ENCODE results near the gene VPS26B.
A peak's percentile ranks its signal among the peaks of the same experiment; 100 is the strongest.

VPS26B gene

GRCh38 chr11:134231958-134232659, 7.6 kb downstream of the VPS26B start:
- no peaks in the 10 kb centered on the region for H3K79me2 ChIP-seq (ENCODE audit: control insufficient read depth, insufficient read depth, low read length, poor library complexity)
- no peak overlapping the region for H3K23ac ChIP-seq (ENCODE audit: low read length)
- H3K9me3 ChIP-seq (ENCODE audit: insufficient read depth, low read depth, low read length), result no peaks in the 10 kb centered on the region
- no peak overlapping the region for H2AK5ac ChIP-seq (ENCODE audit: low read length)
- no peaks in the 10 kb centered on the region for H3K4me1 ChIP-seq (ENCODE audit: control insufficient read depth in 1 of 2, insufficient read depth in 2 of 2, low read length in 2 of 2)
- H3K36me3 ChIP-seq (ENCODE audit: control insufficient read depth in 1 of 2, insufficient read depth in 2 of 2, low read length in 2 of 2), result peaks cover 3% of the 10 kb centered on the region in 2 experiments
- H3K27ac ChIP-seq (ENCODE audit: low read depth, low read length), result no peak overlapping the region
- WGBS (ENCODE audit: extremely low coverage, insufficient coverage, insufficient read length), result no CpG with 5 or more reads among the region's 10 CpGs
- no peak overlapping the region for H4K8ac ChIP-seq (ENCODE audit: low read depth, low read length)
- H3K27me3 ChIP-seq (ENCODE audit: insufficient read depth, low read length), result no peaks in the 10 kb centered on the region
- H3K9ac ChIP-seq (ENCODE audit: low read length), result no peak overlapping the region
- no peak overlapping the region for H2BK12ac ChIP-seq (ENCODE audit: low read length)
- H3K4me2 ChIP-seq (ENCODE audit: low read length), result no peak overlapping the region
- H2BK5ac ChIP-seq (ENCODE audit: low read depth, low read length, poor library complexity), result no peak overlapping the region
- H3K14ac ChIP-seq (ENCODE audit: low read length), result no peak overlapping the region
- no peak overlapping the region for H3K4me3 ChIP-seq (ENCODE audit: low read depth, low read length)
- H3K79me1 ChIP-seq (ENCODE audit: low read length), result no peaks in the 10 kb centered on the region
- H3K4ac ChIP-seq (ENCODE audit: low read depth, low read length), result no peak overlapping the region
- DNase-seq, result peak; percentile 41 to 74
- H4K91ac ChIP-seq (ENCODE audit: low read depth, low read length), result no peak overlapping the region
- no peak overlapping the region for H2AFZ ChIP-seq (ENCODE audit: insufficient read depth, low read length, poor library complexity)
- no peak overlapping the region for H2BK120ac ChIP-seq (ENCODE audit: insufficient read depth, low read length, poor library complexity)
- H3K18ac ChIP-seq (ENCODE audit: low read length), result no peak overlapping the region
- H4K12ac ChIP-seq (ENCODE audit: low read depth, low read length), result no peak overlapping the region

- no CpG with 5 or more reads among the region's 4 CpGs for whole genome bisulfite sequencing (ENCODE audit: extremely low coverage, insufficient coverage, insufficient read length)
- Histone ChIP-seq H3K27ac (ENCODE audit: low read depth, low read length) (no peak overlapping the region), H2BK12ac (ENCODE audit: low read length) (no peak overlapping the region)
Observed at GRCh38 chr11:134233729-134234179, 9.3 kb downstream of the VPS26B start.

GRCh38 chr11:134235399-134235798, 10.9 kb downstream of the VPS26B start:
- Histone ChIP-seq H3K9ac (ENCODE audit: low read length) (no peak overlapping the region), H3K79me1 (ENCODE audit: low read length) (no peaks in the 10 kb centered on the region), H3K23ac (ENCODE audit: low read length) (no peak overlapping the region), H2AK5ac (ENCODE audit: low read length) (no peak overlapping the region), H4K91ac (ENCODE audit: low read depth, low read length) (no peak overlapping the region), H4K8ac (ENCODE audit: low read depth, low read length) (no peak overlapping the region), H3K9me3 (ENCODE audit: insufficient read depth, low read depth, low read length) (no peaks in the 10 kb centered on the region), H3K4me3 (ENCODE audit: low read depth, low read length) (no peak overlapping the region), H2BK120ac (ENCODE audit: insufficient read depth, low read length, poor library complexity) (no peak overlapping the region), H3K4ac (ENCODE audit: low read depth, low read length) (no peak overlapping the region), H3K27ac (ENCODE audit: low read depth, low read length) (no peak overlapping the region), H3K79me2 (ENCODE audit: control insufficient read depth, insufficient read depth, low read length, poor library complexity) (no peaks in the 10 kb centered on the region), H2BK12ac (ENCODE audit: low read length) (no peak overlapping the region), H3K14ac (ENCODE audit: low read length) (no peak overlapping the region), H2AFZ (ENCODE audit: insufficient read depth, low read length, poor library complexity) (no peak overlapping the region), H3K36me3 (ENCODE audit: control insufficient read depth in 1 of 2, insufficient read depth in 2 of 2, low read length in 2 of 2) (peaks cover 6 to 8% of the 10 kb centered on the region in 2 experiments), H3K27me3 (ENCODE audit: insufficient read depth, low read length) (no peaks in the 10 kb centered on the region), H4K12ac (ENCODE audit: low read depth, low read length) (no peak overlapping the region), H2BK5ac (ENCODE audit: low read depth, low read length, poor library complexity) (no peak overlapping the region), H3K4me1 (ENCODE audit: control insufficient read depth in 1 of 2, insufficient read depth in 2 of 2, low read length in 2 of 2) (peaks cover 3 to 5% of the 10 kb centered on the region in 2 experiments), H3K18ac (ENCODE audit: low read length) (no peak overlapping the region), H3K4me2 (ENCODE audit: low read length) (no peak overlapping the region)
- WGBS (ENCODE audit: extremely low coverage, insufficient coverage, insufficient read length), result no CpG with 5 or more reads among the region's 3 CpGs
- DNase-seq, result no peak

More at GRCh38 chr11:134233729-134234179, 9.3 kb downstream of the VPS26B start:
- peaks cover 3% of the 10 kb centered on the region in 2 experiments for H3K36me3 ChIP-seq (ENCODE audit: control insufficient read depth in 1 of 2, insufficient read depth in 2 of 2, low read length in 2 of 2)
- DNase-seq, result no peak
- H3K4me3 ChIP-seq (ENCODE audit: low read depth, low read length), result no peak overlapping the region
- no peak overlapping the region for H4K12ac ChIP-seq (ENCODE audit: low read depth, low read length)
- H3K79me1 ChIP-seq (ENCODE audit: low read length), result no peaks in the 10 kb centered on the region
- no peak overlapping the region for H4K91ac ChIP-seq (ENCODE audit: low read depth, low read length)
- no peaks in the 10 kb centered on the region for H3K27me3 ChIP-seq (ENCODE audit: insufficient read depth, low read length)
- no peak overlapping the region for H3K4ac ChIP-seq (ENCODE audit: low read depth, low read length)
- no peaks in the 10 kb centered on the region for H3K9me3 ChIP-seq (ENCODE audit: insufficient read depth, low read depth, low read length)
- no peak overlapping the region for H3K4me2 ChIP-seq (ENCODE audit: low read length)
- no peak overlapping the region for H2BK120ac ChIP-seq (ENCODE audit: insufficient read depth, low read length, poor library complexity)
- H4K8ac ChIP-seq (ENCODE audit: low read depth, low read length), result no peak overlapping the region
- peaks cover 3 to 5% of the 10 kb centered on the region in 2 experiments for H3K4me1 ChIP-seq (ENCODE audit: control insufficient read depth in 1 of 2, insufficient read depth in 2 of 2, low read length in 2 of 2)
- no peaks in the 10 kb centered on the region for H3K79me2 ChIP-seq (ENCODE audit: control insufficient read depth, insufficient read depth, low read length, poor library complexity)
- no peak overlapping the region for H3K18ac ChIP-seq (ENCODE audit: low read length)
- H2BK5ac ChIP-seq (ENCODE audit: low read depth, low read length, poor library complexity), result no peak overlapping the region
- no peak overlapping the region for H3K23ac ChIP-seq (ENCODE audit: low read length)
- H3K14ac ChIP-seq (ENCODE audit: low read length), result no peak overlapping the region
- no peak overlapping the region for H2AFZ ChIP-seq (ENCODE audit: insufficient read depth, low read length, poor library complexity)
- H3K9ac ChIP-seq (ENCODE audit: low read length), result no peak overlapping the region
- no peak overlapping the region for H2AK5ac ChIP-seq (ENCODE audit: low read length)

DNA sequence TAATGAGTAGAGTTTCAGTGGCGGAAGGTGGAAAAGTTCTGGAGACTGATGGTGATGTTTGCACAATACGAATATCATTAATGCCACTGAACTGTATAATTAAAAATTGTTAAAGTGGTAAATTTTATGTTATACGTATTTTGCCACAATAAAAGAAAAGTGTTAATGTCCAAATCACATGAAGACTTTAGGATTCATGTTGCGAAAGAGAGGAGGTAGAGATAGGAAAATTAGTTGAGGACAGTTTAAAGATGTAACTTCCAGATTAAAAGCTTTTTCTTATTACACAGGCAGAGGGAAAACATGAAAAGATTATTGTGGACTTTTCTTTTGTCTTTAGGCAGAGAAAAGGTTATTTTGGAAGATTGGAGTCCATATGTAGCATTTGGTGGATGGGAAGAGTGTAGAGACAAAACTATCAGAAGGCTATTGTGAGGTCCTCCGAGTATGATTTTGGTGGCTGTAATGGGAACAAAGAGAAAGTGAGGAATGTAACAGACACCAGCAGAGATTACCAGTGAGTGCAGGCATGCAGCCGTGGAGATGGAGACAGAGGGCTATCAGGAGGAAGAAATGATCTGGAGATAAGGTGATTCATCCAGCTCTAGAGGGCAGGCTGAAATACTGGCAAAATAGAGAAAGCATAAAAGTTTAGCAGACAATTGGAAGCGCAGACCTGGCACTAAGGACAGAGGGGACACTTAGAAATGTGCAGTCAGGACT, 12.5 kb downstream of the VPS26B start:
- no peak overlapping the region for H4K91ac ChIP-seq (ENCODE audit: low read depth, low read length)
- H2AK5ac ChIP-seq (ENCODE audit: low read length), result no peak overlapping the region
- H3K4me3 ChIP-seq (ENCODE audit: low read depth, low read length), result no peak overlapping the region
- H3K79me1 ChIP-seq (ENCODE audit: low read length), result no peaks in the 10 kb centered on the region
- no peak overlapping the region for H2BK120ac ChIP-seq (ENCODE audit: insufficient read depth, low read length, poor library complexity)
- H3K14ac ChIP-seq (ENCODE audit: low read length), result no peak overlapping the region
- no peak overlapping the region for H3K23ac ChIP-seq (ENCODE audit: low read length)
- peak; percentile 44 to 81 for DNase-seq
- H4K12ac ChIP-seq (ENCODE audit: low read depth, low read length), result no peak overlapping the region
- H3K27me3 ChIP-seq (ENCODE audit: insufficient read depth, low read length), result no peaks in the 10 kb centered on the region
- H3K4me2 ChIP-seq (ENCODE audit: low read length), result no peak overlapping the region
- H4K8ac ChIP-seq (ENCODE audit: low read depth, low read length), result no peak overlapping the region
- no CpG with 5 or more reads among the region's 7 CpGs for WGBS (ENCODE audit: extremely low coverage, insufficient coverage, insufficient read length)
- peaks cover 11% of the 10 kb centered on the region in 2 experiments for H3K36me3 ChIP-seq (ENCODE audit: control insufficient read depth in 1 of 2, insufficient read depth in 2 of 2, low read length in 2 of 2)
- peaks cover 3 to 5% of the 10 kb centered on the region in 2 experiments for H3K4me1 ChIP-seq (ENCODE audit: control insufficient read depth in 1 of 2, insufficient read depth in 2 of 2, low read length in 2 of 2)
- no peak overlapping the region for H3K9ac ChIP-seq (ENCODE audit: low read length)
- H3K27ac ChIP-seq (ENCODE audit: low read depth, low read length), result peak overlapping the region; percentile 40
- H2BK5ac ChIP-seq (ENCODE audit: low read depth, low read length, poor library complexity), result no peak overlapping the region
- no peaks in the 10 kb centered on the region for H3K9me3 ChIP-seq (ENCODE audit: insufficient read depth, low read depth, low read length)
- H2BK12ac ChIP-seq (ENCODE audit: low read length), result peak overlapping the region; percentile 28
- no peak overlapping the region for H3K4ac ChIP-seq (ENCODE audit: low read depth, low read length)
- no peak overlapping the region for H2AFZ ChIP-seq (ENCODE audit: insufficient read depth, low read length, poor library complexity)
- no peaks in the 10 kb centered on the region for H3K79me2 ChIP-seq (ENCODE audit: control insufficient read depth, insufficient read depth, low read length, poor library complexity)
- no peak overlapping the region for H3K18ac ChIP-seq (ENCODE audit: low read length)

Measured in trophoblast cell (in vitro differentiated cells and primary cell).